Pulmonary artery endothelial cell (primary cell): Measurements from ENCODE around the gene COL28A1. TPM values are rescaled to one million over a fixed set of nuclear protein-coding genes. Genes with fewer than 3 reads are reported as not detected.
"Not testable (repeated sequence)": the region's sequence is repeated elsewhere in the genome, so short reads cannot be mapped to it uniquely, and the experiment has no call there.

Experiments
- DNase-seq: peaks from one replicate; pipeline ENCODE4 v3.0.0-alpha.2; 2011; ENCODE audit warnings: low read depth, low spot score
- total RNA-seq: library from RNA; depleted of rRNA; stranded (reverse); fragments of >200 nt; gene quantifications from 2 replicates; pipeline ENCODE4 v1.2.3, GENCODE V29; 2014

The COL28A1 gene
- total RNA-seq, 1 donor from 2014 or later: not detected

DNA sequence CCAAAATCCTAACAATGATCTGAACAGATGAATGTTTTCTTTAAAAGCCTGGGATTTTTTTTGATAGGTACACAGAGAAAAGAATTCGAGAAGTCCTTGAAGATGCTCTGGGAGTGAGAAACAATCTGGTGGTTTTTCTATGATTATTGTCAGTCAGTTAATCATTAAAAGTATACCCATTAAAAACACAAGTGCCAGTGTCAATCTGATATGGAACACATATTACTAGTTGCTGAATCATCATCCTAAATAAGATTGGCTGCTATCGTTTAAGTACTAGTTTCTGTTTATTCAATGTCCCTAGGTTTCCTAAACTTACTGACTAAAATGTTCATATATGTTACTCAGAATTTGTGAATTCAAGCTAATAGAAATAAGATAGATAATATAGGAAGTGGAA is 16.1 kb downstream of the COL28A1 start:
- no peak for DNase-seq

DNA sequence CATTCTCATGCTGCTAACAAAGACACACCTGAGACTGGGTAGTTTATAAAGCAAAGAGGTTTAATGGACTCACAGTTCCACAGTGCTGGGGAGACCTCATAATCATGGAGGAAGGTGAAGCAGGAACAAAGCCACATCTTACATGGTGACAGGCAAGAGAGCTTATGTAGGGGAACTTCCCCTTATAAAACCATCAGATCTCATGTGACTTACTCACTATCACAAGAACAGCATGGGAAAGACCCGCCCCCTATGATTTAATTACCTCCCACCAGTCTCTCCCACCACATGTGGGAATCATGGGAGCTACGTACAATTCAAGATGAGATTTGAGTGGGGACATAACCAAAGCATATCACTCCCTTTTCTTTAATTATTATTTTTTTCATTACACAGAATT is 16.6 kb downstream of the COL28A1 start:
- no peak for DNase-seq

DNA sequence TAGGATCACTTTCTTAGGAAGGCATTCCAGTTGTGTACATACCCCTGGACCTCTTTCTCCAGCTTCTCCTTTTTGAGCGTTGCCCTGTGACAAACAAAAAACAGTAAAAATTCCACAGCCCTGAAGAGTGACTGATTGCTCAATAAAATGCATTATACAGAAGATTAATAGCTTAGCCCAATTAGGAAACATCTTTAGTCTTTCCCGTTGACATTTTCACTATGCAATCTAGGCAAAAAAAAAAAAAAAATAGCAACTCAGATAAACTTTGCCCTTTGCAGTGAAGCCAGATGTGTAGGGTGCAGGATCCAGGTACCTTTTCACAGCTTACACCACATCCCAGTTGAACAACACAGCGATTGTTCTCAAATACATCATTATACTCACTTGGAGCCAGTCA is 17.9 kb downstream of the COL28A1 start:
- DNase-seq: no peak

DNA sequence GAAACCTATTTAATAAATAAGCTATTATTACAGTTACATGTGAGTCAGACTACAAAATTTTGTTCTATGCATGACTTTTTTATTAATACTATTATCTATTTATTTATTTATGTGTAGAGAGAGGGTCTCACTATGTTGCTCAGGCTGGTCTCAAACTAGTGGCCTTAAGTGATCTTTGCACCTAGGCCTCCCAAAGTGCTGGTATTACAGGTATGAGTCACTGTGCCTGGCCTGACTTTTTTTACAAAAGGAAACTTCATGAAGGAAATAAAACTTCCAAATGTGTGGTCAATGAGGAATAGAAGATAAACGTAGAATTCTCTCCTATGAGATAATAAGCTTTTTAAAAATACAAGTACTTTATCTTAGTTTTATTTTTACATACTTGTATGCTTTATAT is 19.0 kb downstream of the COL28A1 start:
- DNase-seq: no peak

DNA sequence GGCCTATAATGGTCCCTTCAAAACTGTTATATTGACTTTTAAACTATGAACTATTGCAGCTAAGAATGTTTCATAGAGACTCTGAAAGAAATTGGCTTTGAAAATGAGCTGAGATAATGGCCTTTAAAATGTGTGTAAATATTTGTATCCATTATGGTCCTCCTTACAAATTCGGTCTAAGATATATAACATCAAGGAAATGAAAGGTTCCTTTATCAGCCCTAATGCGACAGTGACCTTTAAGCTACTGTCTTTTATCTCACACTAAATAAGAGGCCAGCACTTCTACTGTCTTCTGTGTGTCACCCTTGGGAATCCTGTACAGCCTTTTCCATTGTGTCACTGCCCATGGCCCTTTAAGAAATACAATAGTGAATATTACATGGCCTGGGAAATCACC is 19.5 kb downstream of the COL28A1 start:
- DNase-seq: no peak

DNA sequence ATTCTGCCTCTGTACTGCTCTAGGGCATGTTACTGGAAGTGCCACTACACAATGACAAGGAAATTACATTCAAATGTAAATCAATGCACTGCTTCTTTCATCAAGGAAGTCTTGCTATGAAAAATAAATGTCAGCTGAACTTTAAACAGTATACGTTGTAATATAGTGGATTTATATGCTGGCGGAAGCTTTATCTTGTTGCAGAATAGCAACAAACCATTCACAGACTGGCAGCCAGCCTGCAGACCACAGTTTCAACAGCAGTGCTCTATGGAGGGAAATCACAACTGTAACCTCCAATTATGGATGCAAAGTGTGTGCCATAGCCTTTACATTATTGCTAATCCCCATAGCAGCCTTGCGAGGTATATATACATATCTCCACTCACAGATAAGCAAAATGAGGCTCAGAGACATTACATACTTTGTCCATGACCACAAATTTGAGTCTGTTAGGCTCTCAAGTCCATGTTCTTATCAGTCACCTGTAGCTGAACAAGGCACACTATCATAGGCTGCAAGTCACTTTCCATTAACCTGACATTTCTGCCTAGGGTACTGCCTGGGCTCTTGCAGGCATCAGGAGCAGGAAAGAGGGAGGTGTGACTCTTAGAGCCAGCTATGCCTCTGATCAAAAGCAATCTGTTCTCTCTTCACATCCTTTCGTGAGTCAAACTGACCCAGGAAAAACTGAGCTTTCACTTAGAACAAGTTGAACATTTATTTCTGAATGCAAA is 22.6 kb downstream of the COL28A1 start:
- no peak for DNase-seq

DNA sequence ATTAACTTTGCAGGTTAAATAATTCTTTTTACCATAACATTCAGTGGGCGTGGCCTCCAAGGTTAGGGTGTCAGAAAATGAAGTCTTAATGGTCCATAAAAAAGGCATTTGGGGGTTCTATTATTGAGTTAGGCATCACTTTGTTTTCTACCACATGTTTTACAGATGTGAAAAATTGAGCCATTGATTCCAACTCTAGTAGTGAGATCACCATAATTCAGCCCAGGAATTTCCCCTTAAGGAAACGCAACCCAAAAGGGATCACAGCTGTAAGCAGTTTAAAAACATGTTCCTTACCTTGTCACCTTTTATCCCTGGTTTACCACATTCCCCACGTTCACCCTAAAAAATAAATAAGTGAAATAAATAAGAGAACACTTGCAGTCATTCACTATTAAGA is 24.9 kb downstream of the COL28A1 start:
- no peak for DNase-seq

DNA sequence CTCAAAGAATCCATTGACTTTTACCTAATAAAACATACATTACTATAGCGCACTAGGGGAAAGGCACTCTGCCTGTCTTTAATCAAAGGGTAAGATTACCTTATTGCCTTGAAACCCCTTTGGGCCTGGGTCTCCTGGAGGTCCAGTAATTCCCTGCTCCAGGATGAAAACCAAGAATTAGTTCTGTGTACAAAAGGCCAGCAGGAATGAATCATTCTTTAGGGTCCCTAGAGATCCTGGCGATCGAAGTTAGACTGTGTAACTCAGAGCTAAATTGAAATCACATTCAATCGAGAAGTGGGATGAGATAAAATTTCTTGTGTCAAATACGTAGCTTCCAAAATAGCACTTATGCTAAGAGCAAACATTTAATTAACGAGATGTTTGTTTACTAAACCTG is 29.8 kb downstream of the COL28A1 start:
- DNase-seq: no peak

DNA sequence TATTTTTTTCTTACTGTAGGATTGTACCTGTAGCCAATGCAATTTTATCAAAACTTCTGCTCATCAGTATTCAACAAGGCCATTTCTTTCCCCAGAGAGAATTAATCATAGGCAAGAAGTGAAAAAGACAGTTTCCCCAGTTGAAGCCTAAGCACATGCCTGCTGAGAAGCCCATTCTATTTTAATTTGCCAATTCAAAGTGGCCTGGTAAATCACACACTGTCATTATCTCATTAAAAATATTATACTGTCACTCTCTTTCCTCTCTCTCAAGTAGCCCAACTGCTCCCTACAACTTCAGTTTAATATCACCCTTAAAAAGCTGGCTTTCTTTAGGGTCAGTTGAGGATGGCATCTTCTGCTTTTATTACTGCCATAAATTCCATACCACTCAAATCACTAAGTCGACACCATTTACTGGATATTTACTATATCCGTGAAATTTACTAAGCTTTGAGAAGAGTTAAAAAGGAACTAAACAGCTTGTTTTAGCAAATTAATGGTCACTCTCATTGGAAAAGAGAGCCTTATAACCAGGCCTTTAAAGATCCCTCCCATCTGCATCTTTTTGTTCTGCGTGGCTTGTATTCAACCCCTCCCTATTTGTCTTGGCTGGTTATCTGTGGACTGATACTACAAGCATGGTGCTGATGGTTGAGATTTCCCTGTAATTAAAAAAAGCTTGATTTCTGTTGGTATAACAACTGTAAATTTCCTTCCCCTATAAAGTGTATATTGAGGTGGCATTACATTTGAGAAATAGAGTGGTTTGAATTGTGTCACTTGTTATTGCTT is 30.6 kb downstream of the COL28A1 start:
- DNase-seq: no peak

DNA sequence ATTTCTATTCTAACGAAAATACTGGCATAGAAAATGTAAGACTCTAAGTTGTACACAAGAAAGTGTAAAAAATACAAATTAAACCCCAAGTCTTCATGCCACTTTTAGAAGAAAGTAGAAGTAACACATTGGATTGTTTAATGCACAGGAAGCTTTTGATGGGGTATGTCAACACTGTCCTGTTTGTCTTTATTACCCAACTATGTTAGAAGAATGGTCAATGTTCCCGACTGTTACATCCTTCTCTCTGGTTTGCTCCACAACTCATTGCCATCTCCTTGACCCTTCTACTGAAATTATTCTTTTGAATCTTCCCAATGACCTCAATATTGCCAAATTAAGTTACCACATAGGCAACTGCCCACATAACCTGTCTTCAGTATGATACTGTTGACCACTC is 35.8 kb downstream of the COL28A1 start:
- no peak for DNase-seq

DNA sequence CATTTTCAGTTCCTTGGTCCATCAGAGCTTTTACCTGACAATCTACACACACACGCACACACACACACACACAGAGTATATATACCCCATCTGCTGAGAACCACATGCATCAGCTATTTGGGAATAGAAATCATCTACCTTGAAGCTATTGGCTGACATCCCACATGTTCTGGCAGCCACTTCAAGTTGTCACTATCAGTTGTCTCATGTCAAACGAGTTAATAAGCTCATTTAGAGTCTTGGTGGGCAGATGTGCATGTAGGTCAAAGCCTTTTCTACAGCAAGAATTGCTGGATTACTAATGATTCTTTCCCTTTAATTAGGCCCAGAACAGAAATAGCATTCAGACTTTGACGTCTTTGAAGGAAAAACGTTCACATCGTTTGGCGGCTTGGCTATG is 36.8 kb downstream of the COL28A1 start:
- no peak for DNase-seq

DNA sequence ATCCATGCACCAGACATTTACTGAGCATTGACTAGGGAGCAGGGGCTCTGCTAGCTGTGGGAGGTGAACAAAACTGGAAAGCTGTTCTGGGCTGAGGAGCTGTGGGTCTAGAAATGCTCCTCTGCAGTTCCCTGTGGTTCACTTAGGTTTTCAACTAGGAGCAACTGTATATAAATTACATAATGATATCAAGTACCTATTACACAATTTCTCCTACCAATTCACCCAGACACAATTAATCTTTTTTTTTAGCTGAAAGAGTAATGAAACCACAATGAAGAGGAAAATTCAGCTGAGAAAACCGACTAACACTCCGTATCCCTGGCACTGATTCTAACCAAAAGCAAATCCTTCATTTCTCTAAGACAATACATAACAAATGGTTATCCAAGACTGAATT is 39.4 kb downstream of the COL28A1 start:
- no peak for DNase-seq

DNA sequence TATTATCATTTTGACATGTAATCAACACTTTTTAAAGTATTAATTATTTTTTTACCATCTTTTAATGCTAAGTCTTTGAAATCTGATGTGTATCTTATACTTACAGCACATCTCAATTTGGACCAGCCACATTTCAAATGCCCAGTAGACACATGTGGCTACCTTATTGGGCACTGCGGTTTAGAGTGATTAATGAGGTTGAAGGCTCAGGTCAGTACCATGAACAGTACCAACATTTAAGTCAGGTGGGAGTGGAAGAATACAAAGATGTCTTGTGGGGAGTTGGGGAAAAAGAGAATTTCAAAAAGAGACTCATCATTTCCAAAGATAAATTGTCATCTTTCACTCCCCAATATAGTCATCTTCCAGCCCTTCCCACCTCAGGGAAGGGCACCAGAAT is 40.5 kb downstream of the COL28A1 start:
- no peak for DNase-seq

DNA sequence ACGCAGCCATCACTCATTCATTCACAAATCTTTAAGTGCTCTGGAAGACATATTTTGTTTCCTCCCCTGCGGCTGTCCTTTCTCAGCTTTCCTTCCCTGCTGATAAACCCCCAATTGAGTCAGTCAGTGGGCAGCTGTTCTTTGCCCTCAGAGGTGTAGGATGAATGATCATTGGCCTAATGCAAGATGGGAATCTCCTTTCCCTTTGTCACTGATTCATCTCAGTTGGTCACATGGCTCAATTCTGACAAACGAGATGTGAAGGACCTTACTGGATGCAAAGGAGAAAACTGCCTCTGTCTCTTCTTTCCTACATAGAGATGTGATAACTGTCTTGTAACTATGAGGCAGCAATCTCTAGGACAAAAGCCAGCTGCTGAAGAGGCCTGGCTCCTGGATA is 44.6 kb downstream of the COL28A1 start:
- DNase-seq: no peak

DNA sequence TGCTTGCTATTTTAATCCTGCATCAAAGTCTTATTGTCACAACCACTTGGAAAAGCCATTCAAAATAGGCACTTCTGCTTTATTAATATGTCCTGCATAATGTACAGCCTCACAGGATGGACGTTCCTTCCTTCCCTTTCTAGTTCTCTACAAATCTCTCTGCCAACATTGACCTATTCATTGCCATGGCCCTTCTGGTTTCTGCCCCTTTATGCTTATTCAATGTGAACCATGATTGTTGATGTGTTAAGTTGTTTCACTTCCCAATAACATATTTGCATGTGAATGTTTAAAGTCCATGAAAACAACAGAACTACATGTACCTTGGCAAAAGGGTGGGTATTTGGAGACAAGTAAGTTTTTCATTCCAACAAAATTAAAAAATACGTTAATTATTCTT is 45.7 kb downstream of the COL28A1 start:
- DNase-seq: no peak

DNA sequence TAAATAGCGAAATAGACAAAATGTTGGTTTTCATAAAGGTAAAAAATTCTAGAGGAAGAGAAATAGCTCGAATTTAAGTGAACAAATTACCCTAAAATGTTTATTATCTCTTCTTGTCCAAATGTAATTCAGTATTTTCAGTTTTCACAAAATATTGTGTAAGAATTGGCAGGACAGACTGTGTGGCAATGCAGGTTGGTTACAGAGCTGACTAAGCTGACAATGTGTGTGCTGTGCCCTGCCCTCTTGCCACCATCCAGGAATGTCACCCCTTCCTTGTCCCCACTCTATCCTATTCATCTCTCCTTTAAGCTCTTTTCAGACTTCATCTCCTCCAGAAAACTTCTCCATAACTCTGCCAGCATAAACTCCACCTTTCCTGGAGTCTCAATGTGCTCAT is 46.1 kb downstream of the COL28A1 start:
- DNase-seq: no peak

DNA sequence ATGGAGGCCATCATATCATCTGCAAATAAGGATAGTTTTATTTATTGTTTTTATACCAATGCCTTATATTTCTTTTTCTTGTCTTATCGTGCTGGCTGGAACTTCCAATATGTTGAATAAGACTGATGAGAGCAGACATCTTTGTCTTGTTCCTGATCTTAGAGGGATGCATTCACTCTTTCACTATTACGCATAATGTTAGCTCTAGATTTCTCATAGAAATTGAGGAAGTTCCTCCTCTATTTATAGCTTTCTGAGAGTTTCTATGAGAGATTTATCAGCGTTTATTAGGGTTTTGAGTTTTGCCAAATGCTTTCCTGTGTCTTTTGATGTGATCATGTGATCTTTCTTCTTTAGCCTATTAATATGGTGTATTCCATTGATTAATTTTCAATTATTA is 49.3 kb downstream of the COL28A1 start:
- DNase-seq: no peak

DNA sequence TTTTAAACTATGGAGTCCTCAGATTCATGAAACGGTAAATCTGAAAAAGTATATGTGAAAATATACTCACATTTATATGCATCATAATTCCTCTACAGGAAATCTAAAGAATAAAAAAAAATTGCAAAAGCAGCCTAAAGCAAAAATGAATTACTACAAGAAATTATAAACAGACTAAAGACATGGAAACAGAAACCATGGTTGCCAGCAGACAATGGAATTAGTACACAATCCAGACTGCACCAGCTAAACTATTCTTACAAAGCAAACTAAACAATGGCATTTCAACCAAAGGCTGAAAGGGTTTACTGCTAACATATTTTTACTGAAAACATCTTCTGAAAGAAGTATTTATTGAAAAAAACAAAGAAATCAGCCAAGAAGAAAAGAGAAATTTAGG is 51.6 kb downstream of the COL28A1 start:
- no peak for DNase-seq

DNA sequence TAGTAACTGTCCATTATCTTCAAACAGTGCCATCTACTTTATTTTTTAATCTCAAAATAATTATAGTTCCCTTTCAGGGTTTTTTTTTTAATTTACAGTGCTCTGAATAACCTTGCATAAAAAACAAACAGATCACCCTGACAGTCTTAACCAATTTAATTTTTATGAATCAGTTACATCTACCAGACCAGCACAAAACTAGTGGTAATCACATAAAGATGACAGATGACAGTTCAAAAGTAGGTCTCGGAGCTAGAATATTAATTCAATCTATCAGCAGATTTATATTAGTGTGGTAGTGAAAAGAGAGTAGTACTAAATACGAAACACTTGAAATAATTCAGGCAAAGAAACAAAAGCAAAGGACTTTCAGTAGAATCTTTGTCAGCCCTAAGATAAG is 53.9 kb downstream of the COL28A1 start:
- no peak for DNase-seq

DNA sequence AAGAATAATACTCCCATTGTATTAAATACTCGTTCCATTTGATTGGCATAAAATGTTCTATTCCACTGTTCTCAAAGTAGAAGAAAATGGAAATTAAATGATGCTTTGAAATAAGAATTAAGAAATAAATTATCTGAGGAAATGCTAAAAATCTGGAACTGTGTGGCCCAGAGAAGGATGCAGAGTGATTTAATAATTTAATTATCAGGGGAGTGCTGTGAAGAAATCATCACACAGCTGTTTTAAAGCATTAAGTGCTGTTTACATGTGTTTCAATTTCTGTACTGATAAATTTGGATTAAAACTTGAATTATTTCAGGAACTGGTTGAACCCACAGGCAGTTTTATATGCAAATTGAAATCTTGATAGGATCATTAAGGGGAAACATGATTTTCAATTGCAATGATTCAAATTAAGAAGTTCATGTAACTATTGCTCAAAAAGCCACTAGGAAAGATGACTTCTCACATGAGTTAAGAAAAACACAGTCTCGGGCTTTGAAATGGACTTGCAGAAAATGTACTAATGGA is 56.3 kb downstream of the COL28A1 start:
- DNase-seq: no peak

DNA sequence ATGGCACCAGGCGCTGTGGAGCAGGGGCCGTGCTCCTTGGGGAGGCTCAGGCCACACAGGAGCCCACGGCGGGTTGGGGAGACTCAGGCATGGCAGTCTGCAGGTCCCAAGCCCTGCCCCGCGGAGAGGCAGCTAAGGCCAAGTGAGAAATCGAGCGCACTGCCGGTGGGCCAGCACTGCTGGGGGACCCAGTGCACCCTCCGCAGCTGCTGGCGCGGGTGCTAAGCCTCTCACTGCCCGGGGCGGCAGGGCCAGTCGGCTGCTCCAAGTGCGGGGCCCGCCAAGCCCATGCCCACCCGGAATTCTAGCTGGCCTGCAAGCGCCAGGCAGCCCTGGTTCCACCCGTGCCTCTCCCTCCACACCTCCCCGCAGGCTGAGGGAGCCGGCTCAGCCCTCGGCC is 57.1 kb downstream of the COL28A1 start:
- DNase-seq: no peak

DNA sequence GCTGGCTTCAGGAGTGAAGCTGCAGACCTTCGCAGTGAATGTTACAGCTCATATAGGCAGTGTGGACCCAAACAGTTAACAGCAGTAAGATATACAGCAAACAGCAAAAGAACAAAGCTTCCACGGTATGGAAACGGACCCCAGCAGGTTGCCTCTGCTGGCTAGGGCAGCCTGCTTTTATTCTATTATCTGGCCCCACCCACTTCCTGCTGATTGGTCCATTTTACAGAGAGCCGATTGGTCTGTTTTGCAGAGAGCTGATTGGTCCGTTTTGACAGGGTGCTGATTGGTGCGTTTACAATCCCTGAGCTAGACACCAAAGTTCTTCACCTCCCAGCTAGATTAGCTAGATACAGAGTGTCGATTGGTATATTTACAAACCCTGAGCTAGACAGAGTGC is 58.0 kb downstream of the COL28A1 start:
- DNase-seq: not testable (repeated sequence)

DNA sequence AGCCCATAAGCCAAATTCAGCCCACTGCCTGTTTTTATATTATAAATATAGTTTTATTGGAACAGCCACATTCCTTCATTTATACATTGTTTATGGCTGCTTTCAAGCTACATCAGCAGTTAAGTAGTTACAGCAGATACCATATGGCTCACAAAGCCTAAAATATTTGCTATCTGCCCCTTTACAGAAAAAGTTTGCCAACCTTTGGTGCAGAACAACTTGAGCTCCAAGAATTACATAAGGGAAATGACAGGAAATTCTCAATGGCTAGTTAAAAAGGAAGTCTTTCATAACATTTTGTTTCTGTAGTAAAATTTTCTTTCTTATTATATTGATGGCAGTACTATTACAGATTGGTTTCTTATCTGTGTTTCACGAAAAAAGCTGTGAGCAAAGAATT is 59.3 kb downstream of the COL28A1 start:
- no peak for DNase-seq
